Activated CD4-positive, alpha-beta T cell treated with anti-CD3 and anti-CD28 coated beads, Interleukin-2, amount 50 U/mL, for 24 hours (primary cell): ENCODE results near the gene PGR.

Source experiments
- DNase-seq, 2 donors: peaks; one replicate each; pipeline ENCODE4 v3.0.0-alpha.2; 2020; ENCODE audit warnings: low read depth in 1 of 2, low spot score in 1 of 2

Gene PGR

GRCh38 chr11:101129203-101129943 is at the start of gene PGR:
Gene PGR (minus strand): TSS chr11:101129813. CDS start chr11:101129070, 743 bp downstream.
- no peak for DNase-seq

- no peak for DNase-seq
These were observed 46.8 kb upstream of the PGR start for GRCh38 chr11:101176381-101176780.

GRCh38 chr11:101169944-101170343 is 40.3 kb upstream of the PGR start:
- DNase-seq, result no peak

GRCh38 chr11:101166038-101166437 is 36.4 kb upstream of the PGR start:
- DNase-seq, result no peak

GRCh38 chr11:101158119-101158518 is 28.5 kb upstream of the PGR start:
- DNase-seq, result no peak

- DNase-seq, result no peak
These were observed 8.8 kb upstream of the PGR start for GRCh38 chr11:101138245-101138930.

- no peak for DNase-seq
These were observed 3.6 kb upstream of the PGR start for GRCh38 chr11:101133190-101133589.

GRCh38 chr11:101128571-101129202 is 926 bp downstream of the PGR start:
- DNase-seq, result no peak

GRCh38 chr11:101127699-101128570 is 1.7 kb downstream of the PGR start:
- no peak for DNase-seq

- DNase-seq, result no peak
These were observed 2.4 kb downstream of the PGR start for GRCh38 chr11:101127197-101127698.

GRCh38 chr11:101126551-101127196 is 2.9 kb downstream of the PGR start:
- DNase-seq, result no peak

GRCh38 chr11:101115671-101116160 is 13.9 kb downstream of the PGR start:
- no peak for DNase-seq

- no peak for DNase-seq
These were observed 16.1 kb downstream of the PGR start for GRCh38 chr11:101113540-101113939.

GRCh38 chr11:101104716-101105115 is 24.9 kb downstream of the PGR start:
- DNase-seq, result no peak

- no peak for DNase-seq
These were observed 26.2 kb downstream of the PGR start for GRCh38 chr11:101103433-101103832.

GRCh38 chr11:101100601-101101000 is 29.0 kb downstream of the PGR start:
- no peak for DNase-seq

- DNase-seq, result no peak
These were observed 33.4 kb downstream of the PGR start for GRCh38 chr11:101096036-101096704.

GRCh38 chr11:101091781-101092180 is 37.8 kb downstream of the PGR start:
- DNase-seq, result no peak

- no peak for DNase-seq
These were observed 38.8 kb downstream of the PGR start for GRCh38 chr11:101090679-101091270.
